ENCODE data around the gene ZBTB45.

Gene ZBTB45

GRCh38 chr19:58475714-58476497, 43.7 kb downstream of the ZBTB45 start, which contains the start of gene ZNF446:
TSS of gene ZNF446 (plus strand) at chr19:58476352. CDS start at chr19:58477219, 867 bp downstream.
- H3K9me2 ChIP-seq (replicated peaks; ENCODE audit: low read depth, low read length) = no peaks in the 10 kb centered on the region
- H3K79me2 ChIP-seq (ENCODE audit: insufficient read depth, low read length) = no peaks in the 10 kb centered on the region
- H3K9me3 ChIP-seq (ENCODE audit: insufficient read depth, low read depth, low read length) = no peaks in the 10 kb centered on the region
- no peak for TF ChIP-seq CTCF (conservative IDR thresholded peaks at IDR 0.05; ENCODE audit: low read length)
- no peak for TF ChIP-seq EZH2phosphoT487 (IDR thresholded peaks at IDR 0.05; ENCODE audit: borderline replicate concordance)
- peaks cover 12% of the 10 kb centered on the region; the same call in 1 of the 2 replicates for H3K36me3 ChIP-seq (ENCODE audit: insufficient read depth, low read length)
- peak within 1 kb of the TSS; percentile 83 for H3K4me2 ChIP-seq (ENCODE audit: low read depth, low read length, poor library complexity, severe bottlenecking)
- peaks cover 24% of the 10 kb centered on the region for H3K4me1 ChIP-seq (ENCODE audit: insufficient read depth, low read length, poor library complexity, severe bottlenecking)
- H4K20me1 ChIP-seq (ENCODE audit: insufficient read depth, low read length, poor library complexity, severe bottlenecking) = no peaks in the 10 kb centered on the region
- H3K27me3 ChIP-seq (ENCODE audit: insufficient read depth, low read length, poor library complexity, severe bottlenecking) = no peaks in the 10 kb centered on the region
- H3K4me3 ChIP-seq (ENCODE audit: low read length, poor library complexity, severe bottlenecking) = peak within 1 kb of the TSS; percentile 93
- H3F3A ChIP-seq (ENCODE audit: low read depth) = no peaks in the 10 kb centered on the region
- peak within 1 kb of the TSS; percentile 83 for H2AFZ ChIP-seq (ENCODE audit: low read length)
- H3K9ac ChIP-seq (ENCODE audit: low read depth, low read length, poor library complexity, severe bottlenecking) = peak within 1 kb of the TSS; percentile 88

GRCh38 chr19:58474997-58475713, 44.5 kb downstream of the ZBTB45 start:
- H3K27me3 ChIP-seq (ENCODE audit: insufficient read depth, low read length, poor library complexity, severe bottlenecking) = no peaks in the 10 kb centered on the region
- peak overlapping the region; percentile 93 for H3K4me3 ChIP-seq (ENCODE audit: low read length, poor library complexity, severe bottlenecking)
- no peaks in the 10 kb centered on the region for H4K20me1 ChIP-seq (ENCODE audit: insufficient read depth, low read length, poor library complexity, severe bottlenecking)
- H3F3A ChIP-seq (ENCODE audit: low read depth) = no peaks in the 10 kb centered on the region
- H3K4me1 ChIP-seq (ENCODE audit: insufficient read depth, low read length, poor library complexity, severe bottlenecking) = peaks cover 24% of the 10 kb centered on the region
- H3K9me3 ChIP-seq (ENCODE audit: insufficient read depth, low read depth, low read length) = no peaks in the 10 kb centered on the region
- peak overlapping the region; percentile 83 for H3K4me2 ChIP-seq (ENCODE audit: low read depth, low read length, poor library complexity, severe bottlenecking)
- peaks cover 12% of the 10 kb centered on the region; the same call in 1 of the 2 replicates for H3K36me3 ChIP-seq (ENCODE audit: insufficient read depth, low read length)
- no peak for TF ChIP-seq EZH2phosphoT487 (IDR thresholded peaks at IDR 0.05; ENCODE audit: borderline replicate concordance)
- no peak for TF ChIP-seq CTCF (conservative IDR thresholded peaks at IDR 0.05; ENCODE audit: low read length)
- H2AFZ ChIP-seq (ENCODE audit: low read length) = peak overlapping the region; percentile 83
- H3K9me2 ChIP-seq (replicated peaks; ENCODE audit: low read depth, low read length) = no peaks in the 10 kb centered on the region
- H3K79me2 ChIP-seq (ENCODE audit: insufficient read depth, low read length) = no peaks in the 10 kb centered on the region
- peak overlapping the region; percentile 58 for H3K9ac ChIP-seq (ENCODE audit: low read depth, low read length, poor library complexity, severe bottlenecking)

GRCh38 chr19:58474291-58474996, 45.2 kb downstream of the ZBTB45 start:
- Histone ChIP-seq H3K4me2 (ENCODE audit: low read depth, low read length, poor library complexity, severe bottlenecking) (peak overlapping the region; percentile 83), H3K36me3 (ENCODE audit: insufficient read depth, low read length) (peaks cover 12% of the 10 kb centered on the region; the same call in 1 of the 2 replicates), H3K9me3 (ENCODE audit: insufficient read depth, low read depth, low read length) (no peaks in the 10 kb centered on the region), H3F3A (ENCODE audit: low read depth) (no peaks in the 10 kb centered on the region), H3K27me3 (ENCODE audit: insufficient read depth, low read length, poor library complexity, severe bottlenecking) (no peaks in the 10 kb centered on the region), H2AFZ (ENCODE audit: low read length) (no peak overlapping the region), H3K4me1 (ENCODE audit: insufficient read depth, low read length, poor library complexity, severe bottlenecking) (peaks cover 24% of the 10 kb centered on the region), H3K79me2 (ENCODE audit: insufficient read depth, low read length) (no peaks in the 10 kb centered on the region), H3K9ac (ENCODE audit: low read depth, low read length, poor library complexity, severe bottlenecking) (no peak overlapping the region), H3K4me3 (ENCODE audit: low read length, poor library complexity, severe bottlenecking) (peak overlapping the region; percentile 93), H4K20me1 (ENCODE audit: insufficient read depth, low read length, poor library complexity, severe bottlenecking) (no peaks in the 10 kb centered on the region), H3K9me2 (replicated peaks; ENCODE audit: low read depth, low read length) (no peaks in the 10 kb centered on the region)
- no peak for TF ChIP-seq EZH2phosphoT487 (IDR thresholded peaks at IDR 0.05; ENCODE audit: borderline replicate concordance)
- TF ChIP-seq CTCF (conservative IDR thresholded peaks at IDR 0.05; ENCODE audit: low read length) = no peak
